HG03442 (cell line): ENCODE data around the gene DHX58.

Source experiments
- ATAC-seq: cut with Tn5 transposase; IDR thresholded peaks from one replicate; pipeline ENCODE4 v1.9.1; 2021; ENCODE audit warnings: mild to moderate bottlenecking, moderate library complexity; ENCODE audit not compliant: unreplicated experiment

The DHX58 gene

DNA sequence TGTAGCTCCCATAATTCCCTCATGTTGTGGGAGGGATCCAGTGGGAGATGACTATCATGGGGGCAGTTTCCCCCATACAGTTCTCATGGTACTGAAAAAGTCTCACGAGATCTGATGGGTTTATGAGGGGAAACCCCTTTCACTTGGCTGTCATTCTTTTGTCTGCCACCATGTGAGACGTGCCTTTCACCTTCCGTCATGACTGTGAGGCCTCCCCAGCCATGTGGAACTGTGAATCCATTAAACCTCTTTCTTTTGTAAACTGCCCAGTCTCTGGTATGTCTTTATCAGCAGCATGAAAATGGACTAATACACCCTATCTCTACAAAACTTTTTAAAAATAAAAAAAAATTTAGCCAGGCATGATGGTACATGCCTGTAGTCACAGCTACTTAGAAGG is 55.9 kb downstream of the DHX58 start:
- no peak for ATAC-seq

- ATAC-seq: no peak
These were observed 57.0 kb downstream of the DHX58 start for GRCh38 chr17:42055496-42055895.

GRCh38 chr17:42055027-42055426 is 57.5 kb downstream of the DHX58 start:
- no peak for ATAC-seq

- no peak for ATAC-seq
These were observed 58.6 kb downstream of the DHX58 start for GRCh38 chr17:42053731-42054500.

- no peak for ATAC-seq
These were observed 60.1 kb downstream of the DHX58 start for GRCh38 chr17:42052346-42052877.

GRCh38 chr17:42051645-42052044 is 60.9 kb downstream of the DHX58 start:
- ATAC-seq: no peak
